ENCODE measurements around the gene MMP2. TPM values are rescaled to one million over a fixed set of nuclear protein-coding genes. Genes with fewer than 3 reads are reported as not detected.

MMP2 gene
- total RNA-seq, result 178 TPM
- long read RNA-seq, transcript MMP2-201 (13 exons, 3,741 nt), result major isoform, 527 of 576 reads
- long read RNA-seq, partial matches to known transcripts, result 30 of 576 reads
- long read RNA-seq, other reads (novel, unspliced or antisense), result 19 of 576 reads

DNA sequence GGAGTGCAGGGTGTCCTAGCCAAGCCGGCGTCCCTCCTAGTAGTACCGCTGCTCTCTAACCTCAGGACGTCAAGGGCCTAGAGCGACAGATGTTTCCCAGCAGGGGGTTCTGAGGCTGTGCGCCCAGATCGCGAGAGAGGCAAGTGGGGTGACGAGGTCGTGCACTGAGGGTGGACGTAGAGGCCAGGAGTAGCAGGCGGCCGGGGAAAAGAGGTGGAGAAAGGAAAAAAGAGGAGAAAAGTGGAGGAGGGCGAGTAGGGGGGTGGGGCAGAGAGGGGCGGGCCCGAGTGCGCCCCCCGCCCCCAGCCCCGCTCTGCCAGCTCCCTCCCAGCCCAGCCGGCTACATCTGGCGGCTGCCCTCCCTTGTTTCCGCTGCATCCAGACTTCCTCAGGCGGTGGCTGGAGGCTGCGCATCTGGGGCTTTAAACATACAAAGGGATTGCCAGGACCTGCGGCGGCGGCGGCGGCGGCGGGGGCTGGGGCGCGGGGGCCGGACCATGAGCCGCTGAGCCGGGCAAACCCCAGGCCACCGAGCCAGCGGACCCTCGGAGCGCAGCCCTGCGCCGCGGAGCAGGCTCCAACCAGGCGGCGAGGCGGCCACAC, at the start of gene MMP2:
Gene MMP2, plus strand, starts transcription at position 372 of the 603 bp plus-strand sequence. CDS start 282 bp downstream, outside the sequence.
- intact Hi-C loops (cut with DNase I), result no loop called here
- TF ChIP-seq, protein P1, sequence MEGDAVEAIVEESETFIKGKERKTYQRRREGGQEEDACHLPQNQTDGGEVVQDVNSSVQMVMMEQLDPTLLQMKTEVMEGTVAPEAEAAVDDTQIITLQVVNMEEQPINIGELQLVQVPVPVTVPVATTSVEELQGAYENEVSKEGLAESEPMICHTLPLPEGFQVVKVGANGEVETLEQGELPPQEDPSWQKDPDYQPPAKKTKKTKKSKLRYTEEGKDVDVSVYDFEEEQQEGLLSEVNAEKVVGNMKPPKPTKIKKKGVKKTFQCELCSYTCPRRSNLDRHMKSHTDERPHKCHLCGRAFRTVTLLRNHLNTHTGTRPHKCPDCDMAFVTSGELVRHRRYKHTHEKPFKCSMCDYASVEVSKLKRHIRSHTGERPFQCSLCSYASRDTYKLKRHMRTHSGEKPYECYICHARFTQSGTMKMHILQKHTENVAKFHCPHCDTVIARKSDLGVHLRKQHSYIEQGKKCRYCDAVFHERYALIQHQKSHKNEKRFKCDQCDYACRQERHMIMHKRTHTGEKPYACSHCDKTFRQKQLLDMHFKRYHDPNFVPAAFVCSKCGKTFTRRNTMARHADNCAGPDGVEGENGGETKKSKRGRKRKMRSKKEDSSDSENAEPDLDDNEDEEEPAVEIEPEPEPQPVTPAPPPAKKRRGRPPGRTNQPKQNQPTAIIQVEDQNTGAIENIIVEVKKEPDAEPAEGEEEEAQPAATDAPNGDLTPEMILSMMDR (IDR thresholded peaks at IDR 0.05), result no peak
- Histone ChIP-seq H3K9me3 (no peaks in the 10 kb centered on the region), H3K4me3 (peak within 1 kb of the TSS; percentile 57), H3K36me3 (peaks cover 13% of the 10 kb centered on the region), H3K27ac (peak within 1 kb of the TSS; percentile 81), H3K27me3 (ENCODE audit: low read depth) (peaks cover 11% of the 10 kb centered on the region), H3K4me1 (peaks cover 18% of the 10 kb centered on the region)
- ATAC-seq (peak; percentile 60 to 75), DNase-seq (peak; percentile 66)

DNA sequence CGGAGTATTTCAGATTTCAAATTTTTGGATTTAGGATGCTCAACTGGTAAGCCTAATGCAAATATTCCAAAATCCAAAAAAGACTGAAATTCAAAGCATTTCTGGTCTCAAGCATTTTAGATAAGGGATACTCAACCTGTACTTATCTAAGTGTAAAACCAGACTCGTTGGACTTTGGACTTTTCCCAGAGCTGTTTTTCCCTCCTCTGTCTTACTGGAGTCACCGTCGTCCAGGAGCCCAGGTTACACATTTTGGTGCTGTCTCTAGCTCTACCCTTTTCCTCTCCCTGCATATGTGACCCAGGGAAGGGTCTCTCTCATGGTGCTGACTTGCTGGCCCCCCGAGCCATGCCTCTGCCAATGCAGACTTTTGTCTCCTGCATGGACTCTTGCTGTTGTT, 46.0 kb upstream of the MMP2 start:
- ATAC-seq (no peak), DNase-seq (no peak)
- Histone ChIP-seq H3K4me3 (no peak overlapping the region), H3K27ac (no peak overlapping the region), H3K9me3 (no peaks in the 10 kb centered on the region), H3K36me3 (no peaks in the 10 kb centered on the region), H3K27me3 (ENCODE audit: low read depth) (no peaks in the 10 kb centered on the region), H3K4me1 (peaks cover 3% of the 10 kb centered on the region)
- intact Hi-C loops (cut with DNase I), result no loop called here
- TF ChIP-seq, protein P1 (IDR thresholded peaks at IDR 0.05), result no peak

DNA sequence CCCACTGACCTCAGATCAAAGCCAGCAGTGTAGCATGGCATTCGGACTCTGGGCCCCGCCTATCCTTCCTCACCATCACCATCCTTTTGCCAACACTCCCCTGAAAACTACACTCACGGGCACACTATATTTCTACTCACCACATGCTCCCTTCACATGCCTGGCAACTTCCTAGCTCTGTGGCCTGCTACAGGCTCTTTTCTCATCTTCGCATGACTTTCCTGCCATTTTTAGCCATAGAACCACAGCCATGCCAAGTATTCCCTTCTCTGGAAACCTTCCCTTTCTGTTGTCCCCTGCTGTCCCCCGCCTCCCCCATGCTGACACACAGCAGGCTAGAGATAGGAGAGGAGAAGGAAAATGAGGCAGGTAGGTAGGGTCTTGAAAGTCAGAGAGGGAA, 45.5 kb upstream of the MMP2 start:
- H3K27me3 ChIP-seq (ENCODE audit: low read depth), result no peaks in the 10 kb centered on the region
- ATAC-seq (no peak), DNase-seq (no peak)
- H3K4me3 ChIP-seq, result no peak overlapping the region
- H3K9me3 ChIP-seq, result no peaks in the 10 kb centered on the region
- H3K27ac ChIP-seq, result no peak overlapping the region
- no peaks in the 10 kb centered on the region for H3K36me3 ChIP-seq
- TF ChIP-seq, protein P1 (IDR thresholded peaks at IDR 0.05), result no peak
- peaks cover 8% of the 10 kb centered on the region for H3K4me1 ChIP-seq
- intact Hi-C loops (cut with DNase I), result no loop called here

DNA sequence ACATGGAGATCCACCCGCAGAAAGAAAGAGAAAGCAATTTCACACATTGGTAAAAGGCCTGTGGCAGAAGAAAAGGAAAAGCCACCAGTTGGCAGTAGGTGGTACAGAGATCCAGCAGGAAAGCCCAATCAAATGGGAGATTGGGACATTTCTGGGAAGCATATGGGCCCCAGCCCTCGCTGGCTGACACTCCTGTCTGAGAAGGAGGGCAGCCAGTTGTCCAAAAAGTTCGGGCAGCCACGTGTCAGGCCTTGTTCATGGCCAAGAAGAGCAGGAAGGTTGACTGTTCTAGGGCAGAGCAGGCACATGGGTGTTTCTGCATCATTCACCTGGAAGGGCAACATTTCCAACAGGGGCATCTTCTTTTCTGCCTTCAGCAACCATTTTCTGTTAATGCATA, 45.0 kb upstream of the MMP2 start:
- no peaks in the 10 kb centered on the region for H3K9me3 ChIP-seq
- H3K36me3 ChIP-seq, result no peaks in the 10 kb centered on the region
- no peak for DNase-seq
- ATAC-seq, result no peak
- H3K27me3 ChIP-seq (ENCODE audit: low read depth), result no peaks in the 10 kb centered on the region
- no peak overlapping the region for H3K4me3 ChIP-seq
- H3K27ac ChIP-seq, result no peak overlapping the region
- TF ChIP-seq, protein P1 (IDR thresholded peaks at IDR 0.05), result no peak
- peaks cover 9% of the 10 kb centered on the region for H3K4me1 ChIP-seq
- intact Hi-C loops (cut with DNase I), result no loop called here

DNA sequence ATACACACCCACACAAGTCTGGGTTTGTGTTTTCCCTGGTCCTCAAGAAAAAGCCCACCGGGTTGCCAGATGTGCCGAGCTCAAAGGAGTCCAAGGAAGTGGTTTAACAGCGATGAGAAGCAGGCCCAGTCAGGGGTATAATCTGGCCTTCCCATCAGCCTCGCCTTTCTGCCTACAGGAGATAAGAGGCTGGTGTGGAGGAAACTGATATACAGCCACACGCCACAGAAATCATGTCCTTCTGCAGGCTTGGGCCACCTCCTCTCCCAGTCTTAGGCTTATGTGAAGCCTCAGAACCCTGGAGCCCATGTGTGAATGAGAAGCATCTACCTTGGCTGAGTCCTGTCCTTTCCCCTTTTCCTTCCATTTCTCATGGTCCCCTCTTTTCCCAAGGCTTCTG, 43.6 kb upstream of the MMP2 start:
- intact Hi-C loops (cut with DNase I), result no loop called here
- TF ChIP-seq, protein P1 (IDR thresholded peaks at IDR 0.05), result no peak
- Histone ChIP-seq H3K4me1 (peaks cover 9% of the 10 kb centered on the region), H3K27ac (no peak overlapping the region), H3K4me3 (no peak overlapping the region), H3K9me3 (no peaks in the 10 kb centered on the region), H3K36me3 (no peaks in the 10 kb centered on the region), H3K27me3 (ENCODE audit: low read depth) (no peaks in the 10 kb centered on the region)
- no peak for DNase-seq
- no peak for ATAC-seq
